Lower leg skin (tissue), 3 donors: ENCODE results near the gene BID.

Experiments
- CTCF ChIP-seq, 3 donors: fragments of 450-650 bp; IDR thresholded peaks; one replicate each; pipeline ENCODE4 v1.5.1; 2016; ENCODE audit warnings: antibody characterized with exemption in 3 of 3, mild to moderate bottlenecking in 3 of 3, moderate library complexity in 2 of 3
- POLR2A ChIP-seq, 2 donors: fragments of 450-650 bp; IDR thresholded peaks; one replicate each; pipeline ENCODE4 v1.6.1; 2016 to 2017; ENCODE audit warnings: antibody characterized with exemption in 2 of 2, mild to moderate bottlenecking in 1 of 2, moderate library complexity in 1 of 2

- TF ChIP-seq CTCF (IDR thresholded peaks at IDR 0.05) (no peak), POLR2A (IDR thresholded peaks at IDR 0.05) (no peak)
These were observed 66.7 kb downstream of the BID start for GRCh38 chr22:17707526-17707925.
